IPS DF 4.7 (cell line): ENCODE results near the gene KRT7.
"Not testable (repeated sequence)": the region's sequence is repeated elsewhere in the genome, so short reads cannot be mapped to it uniquely, and the experiment has no call there.

Experiments used
- DNase-seq: peaks from one replicate; pipeline ENCODE4 v3.0.0-alpha.2; 2013; ENCODE audit warnings: low spot score; ENCODE audit errors: extremely low read depth

Gene KRT7

DNA sequence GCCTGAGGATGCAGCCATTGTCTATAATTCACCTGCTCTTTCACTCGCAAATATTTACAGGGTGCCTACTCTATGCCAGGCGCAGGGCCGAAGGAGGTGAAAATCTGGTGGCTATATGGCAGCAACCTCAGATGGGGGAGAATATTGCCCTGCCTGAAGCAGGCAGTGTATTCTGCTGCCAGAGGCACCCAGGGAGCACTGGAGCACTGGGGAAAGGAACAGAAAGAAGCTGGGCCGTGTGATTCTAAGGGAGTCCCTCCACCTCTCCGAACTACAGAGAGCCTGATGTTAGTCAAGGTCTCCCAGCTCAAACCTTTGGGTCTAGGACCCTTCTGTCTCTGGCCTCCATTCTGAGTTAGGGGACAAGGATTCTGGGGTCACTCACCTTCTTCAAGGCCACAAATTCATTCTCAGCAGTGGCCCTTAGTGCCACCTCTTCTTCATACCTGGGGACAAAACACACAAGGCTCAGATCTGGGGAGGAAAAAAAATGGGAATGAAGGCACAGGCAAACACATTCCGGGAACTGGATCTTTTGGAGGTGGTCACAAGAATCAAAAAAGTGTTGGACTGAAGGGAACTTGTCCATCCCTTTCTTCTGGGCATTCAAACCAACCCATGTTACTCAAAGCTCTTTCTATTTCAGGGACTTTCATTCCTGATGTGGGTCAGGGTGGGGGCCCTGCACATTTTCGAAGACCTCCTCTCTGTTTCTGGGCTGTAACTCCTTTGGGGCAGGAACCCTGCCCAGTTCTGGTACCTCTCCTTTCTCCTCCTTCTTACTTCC is 22.1 kb downstream of the KRT7 start:
- DNase-seq: no peak

DNA sequence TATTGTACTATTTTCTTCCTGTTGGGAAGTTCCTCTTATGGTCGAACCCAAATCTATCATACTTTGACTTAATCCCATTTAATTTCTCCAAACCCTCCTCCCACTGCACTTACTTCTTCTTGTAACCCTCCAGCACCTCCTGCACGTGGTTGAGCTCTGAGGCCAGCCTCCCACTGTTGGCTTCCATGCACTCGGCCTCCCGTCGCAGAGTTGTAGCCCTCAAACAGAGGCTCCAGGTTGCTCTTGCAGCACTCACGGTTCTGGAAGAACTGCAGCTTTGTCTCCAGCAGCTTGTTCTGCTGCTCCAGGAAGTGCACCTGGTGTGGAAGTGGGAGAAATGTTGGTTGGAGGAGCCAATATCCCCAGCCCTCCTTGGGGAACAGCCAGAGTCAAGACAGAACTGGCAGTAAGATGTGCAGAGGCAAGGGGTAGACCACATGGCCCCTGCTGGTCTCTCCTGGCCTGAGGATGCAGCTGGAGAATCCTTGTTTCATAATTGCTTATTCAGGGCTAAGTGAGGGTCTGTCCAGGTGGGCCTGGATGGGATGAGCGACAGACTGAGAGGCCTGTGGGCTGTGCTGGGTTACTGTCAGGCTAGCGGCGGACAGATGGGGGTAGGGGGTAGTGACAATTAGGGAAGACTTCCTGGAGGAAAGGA is 23.0 kb downstream of the KRT7 start:
- DNase-seq: no peak

DNA sequence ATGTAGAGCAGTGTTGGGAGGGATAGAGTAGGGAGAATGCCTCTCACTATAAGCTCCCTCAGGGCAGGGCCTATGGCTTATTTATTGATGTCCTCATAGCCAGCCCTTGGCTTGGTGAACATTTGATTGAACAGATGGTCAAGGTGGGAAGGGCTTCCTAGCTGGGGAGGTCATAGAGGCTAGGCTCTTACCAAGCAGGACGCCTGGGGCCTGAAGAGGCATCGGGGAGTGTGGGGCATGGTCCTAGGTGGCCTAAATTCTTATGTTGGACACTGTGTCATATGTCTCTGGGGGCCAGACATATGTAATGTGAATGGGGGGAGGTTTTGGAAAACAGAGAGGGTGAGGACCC is 23.5 kb downstream of the KRT7 start:
- no peak for DNase-seq

DNA sequence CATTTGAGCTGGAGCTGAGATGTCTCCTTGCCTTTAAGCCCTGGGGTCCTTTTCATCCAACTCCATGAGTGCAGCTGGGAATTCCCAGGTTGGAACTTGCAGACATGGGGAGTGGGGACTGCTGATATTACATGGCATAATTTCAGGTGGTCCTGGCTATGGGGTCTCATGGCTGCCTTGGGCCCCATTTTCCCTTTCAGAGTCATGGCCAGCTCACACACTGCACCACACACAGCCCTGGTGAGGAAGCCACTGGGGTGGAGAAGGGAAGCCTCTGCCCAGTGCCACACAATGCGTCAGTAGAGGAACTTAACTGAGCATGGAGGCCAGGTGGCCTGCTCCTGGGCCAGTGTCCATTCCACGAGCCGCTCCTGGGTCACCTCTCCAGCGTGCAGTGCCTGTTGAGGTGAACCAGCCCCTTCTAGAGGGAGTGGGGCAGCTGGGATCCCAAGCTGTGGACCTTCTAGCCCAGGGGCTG is 24.1 kb downstream of the KRT7 start:
- DNase-seq: no peak

DNA sequence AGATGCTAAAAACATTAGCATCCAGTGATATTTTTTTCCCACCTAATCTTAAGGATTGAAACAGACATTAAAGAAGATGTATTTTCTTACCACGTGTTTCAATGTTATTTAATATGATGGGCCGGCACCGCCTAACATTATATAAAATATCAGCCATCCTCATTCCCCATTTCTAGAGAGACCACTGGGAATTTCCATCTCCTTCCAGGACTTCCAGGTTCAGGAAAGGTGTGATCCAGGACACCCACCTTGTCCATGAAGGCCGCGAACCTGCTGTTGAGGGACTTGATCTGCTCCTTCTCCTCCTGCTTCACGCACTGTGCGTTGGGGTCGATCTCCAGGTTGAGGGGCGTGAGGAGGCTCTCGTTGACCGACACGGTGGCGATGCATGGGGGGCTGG is 24.9 kb downstream of the KRT7 start:
- not testable (repeated sequence) for DNase-seq

DNA sequence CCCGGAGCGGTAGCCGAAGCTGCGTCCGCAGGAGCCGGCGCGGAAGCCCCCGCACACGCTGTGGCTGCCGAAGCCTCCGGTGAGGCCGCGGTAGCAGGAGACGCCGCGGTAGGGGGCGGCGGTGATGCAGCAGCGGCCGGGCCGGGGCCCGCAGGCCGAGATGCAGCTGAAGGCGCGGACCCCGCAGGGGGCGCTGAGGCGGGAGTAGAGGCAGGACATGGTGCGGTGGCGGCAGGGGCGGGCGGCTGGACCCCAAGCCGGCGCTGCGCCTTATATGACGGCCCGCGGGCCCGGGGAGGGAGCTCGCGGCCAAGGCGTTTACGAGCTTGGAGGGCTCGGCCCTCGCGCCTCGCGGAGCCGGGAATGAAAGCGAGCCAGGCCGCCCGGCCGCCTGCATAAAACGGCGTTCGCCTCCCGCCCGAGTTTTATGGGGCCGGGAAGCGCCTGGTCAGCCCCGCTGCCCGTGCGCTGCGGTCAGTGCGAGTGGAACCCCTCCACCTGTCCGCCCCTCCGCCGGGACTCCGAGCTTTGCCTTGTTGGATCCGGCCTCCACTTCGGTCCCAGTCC is 25.4 kb downstream of the KRT7 start:
- no peak for DNase-seq

DNA sequence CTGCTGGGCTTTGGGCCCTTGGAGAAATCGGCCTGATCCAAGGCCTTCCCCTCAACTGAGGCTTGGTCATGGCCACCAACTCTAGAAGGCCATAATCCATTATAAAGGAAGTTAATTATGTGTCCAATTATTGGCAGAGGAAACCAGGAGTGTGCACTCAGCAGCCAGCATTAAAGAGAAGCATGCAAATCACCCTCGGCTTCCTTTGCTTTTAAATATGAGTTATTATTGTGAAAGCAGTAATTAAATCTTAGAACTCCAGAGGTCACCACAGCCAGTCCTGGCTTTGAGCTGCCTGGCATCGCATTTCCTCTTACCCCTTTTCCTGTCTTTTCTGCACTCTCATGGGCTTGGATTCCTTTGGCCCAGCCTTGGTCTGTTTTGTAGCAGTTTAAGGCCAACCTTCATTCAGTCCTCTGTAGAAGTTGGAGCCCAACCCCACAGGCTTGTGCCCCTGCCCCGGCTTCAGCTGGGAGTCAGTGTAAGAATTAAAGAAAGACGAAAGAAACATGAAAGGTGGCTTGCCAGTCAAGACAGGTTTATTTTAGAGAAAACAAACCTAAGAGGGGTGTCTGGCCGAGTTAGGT is 26.7 kb downstream of the KRT7 start:
- DNase-seq: no peak

DNA sequence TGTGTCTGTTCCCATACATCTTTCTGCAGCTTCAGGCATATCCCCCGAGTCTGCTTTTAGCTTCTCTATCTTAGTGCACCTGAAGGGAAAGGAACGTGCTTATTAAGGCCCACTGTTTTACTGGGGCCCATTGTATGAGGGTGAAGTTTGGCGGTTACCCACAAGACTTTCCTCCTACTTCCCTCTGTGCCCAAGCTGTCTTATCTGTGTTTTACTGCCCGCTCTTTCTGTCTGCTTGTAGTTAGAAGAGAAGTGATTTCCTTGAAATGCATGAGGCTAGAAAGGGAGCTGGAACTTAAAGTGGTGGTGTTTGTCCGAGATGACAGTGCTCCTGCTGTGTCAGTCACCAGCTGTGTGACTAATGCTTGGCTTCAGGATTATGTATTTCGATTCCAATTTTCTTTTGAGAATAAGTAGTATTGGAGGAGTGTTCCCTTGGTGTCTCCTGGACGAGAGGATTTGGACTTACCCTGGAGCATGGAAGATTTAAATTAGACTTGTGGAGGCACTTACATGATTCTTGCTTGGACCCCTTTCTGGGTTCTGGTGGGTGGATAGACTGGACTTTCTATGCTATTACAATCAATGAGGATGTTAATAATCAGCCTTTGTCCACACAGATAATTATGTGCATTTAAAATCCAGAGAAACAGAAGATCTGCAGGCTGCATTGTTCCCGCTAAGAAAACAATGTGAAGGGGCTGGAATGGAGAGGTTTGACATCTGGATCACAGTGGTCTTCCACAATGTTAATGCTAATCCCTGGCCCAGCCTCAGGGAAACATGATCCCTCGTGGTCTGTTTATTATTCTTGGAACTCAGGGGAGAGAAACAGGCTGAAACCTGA is 27.5 kb downstream of the KRT7 start:
- no peak for DNase-seq

DNA sequence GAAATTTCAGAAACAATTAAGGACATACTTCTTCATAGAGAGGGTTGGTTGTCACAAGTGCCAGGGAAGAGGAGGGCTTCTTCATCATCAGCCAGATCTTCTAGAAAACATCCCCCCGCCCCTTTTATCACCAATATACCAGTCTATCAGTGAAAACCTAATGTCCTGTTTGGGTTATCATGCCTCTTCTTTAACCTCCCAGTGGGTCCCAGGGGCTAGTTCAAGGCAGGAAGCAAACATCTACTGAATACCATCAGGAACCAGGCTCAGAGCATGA is 28.1 kb downstream of the KRT7 start:
- no peak for DNase-seq

DNA sequence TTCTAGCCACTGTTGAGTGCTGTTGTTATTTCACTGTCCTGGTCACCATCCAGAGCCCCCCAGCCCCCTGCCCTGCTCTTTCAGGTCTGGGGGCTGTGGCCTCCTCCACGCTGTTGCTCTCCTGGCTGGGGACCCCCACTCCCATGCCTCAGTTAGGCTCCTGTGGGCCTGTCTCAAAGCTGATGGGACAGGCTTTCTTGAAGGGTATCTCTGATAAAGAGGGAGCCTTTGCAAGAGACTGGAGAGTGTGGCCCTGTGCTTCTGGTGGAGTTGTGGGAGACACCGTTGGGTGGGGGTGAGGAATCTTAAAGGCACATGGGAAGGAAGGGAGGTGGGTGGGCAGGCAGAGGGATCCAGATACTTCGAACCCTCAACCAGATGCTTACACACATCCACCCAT is 29.2 kb downstream of the KRT7 start:
- DNase-seq: no peak

DNA sequence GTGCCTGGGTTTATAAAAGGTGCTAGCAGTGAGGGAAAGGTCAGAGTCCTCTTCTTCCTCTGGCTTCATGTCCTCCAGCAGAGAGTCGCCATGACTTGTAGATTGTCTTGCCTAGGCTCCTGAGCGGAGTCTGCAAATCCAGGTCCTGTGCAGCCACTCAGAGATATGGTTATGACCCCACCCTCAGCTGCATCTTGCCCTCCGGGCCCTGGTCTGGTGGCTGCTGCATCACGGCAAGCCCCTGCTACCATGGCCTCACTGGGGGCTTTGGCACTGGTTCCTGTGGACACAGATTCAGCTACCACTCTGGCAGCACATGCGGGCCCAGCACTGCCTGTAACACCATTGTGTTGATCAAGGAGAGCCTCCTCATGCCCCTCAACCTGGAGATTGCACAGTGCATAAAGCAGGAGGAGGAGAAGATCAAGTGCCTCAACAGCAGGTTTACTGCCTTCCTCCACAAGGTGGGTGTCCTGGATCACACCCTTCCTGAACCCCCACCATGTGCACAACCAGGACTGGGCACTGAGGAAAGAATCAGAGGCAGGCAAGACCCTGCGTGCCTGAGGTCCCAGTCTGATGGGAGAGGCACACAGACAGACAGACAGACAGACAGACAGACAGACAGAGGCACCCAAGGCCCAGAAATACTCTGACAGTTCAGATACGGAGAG is 30.9 kb downstream of the KRT7 start:
- no peak for DNase-seq

DNA sequence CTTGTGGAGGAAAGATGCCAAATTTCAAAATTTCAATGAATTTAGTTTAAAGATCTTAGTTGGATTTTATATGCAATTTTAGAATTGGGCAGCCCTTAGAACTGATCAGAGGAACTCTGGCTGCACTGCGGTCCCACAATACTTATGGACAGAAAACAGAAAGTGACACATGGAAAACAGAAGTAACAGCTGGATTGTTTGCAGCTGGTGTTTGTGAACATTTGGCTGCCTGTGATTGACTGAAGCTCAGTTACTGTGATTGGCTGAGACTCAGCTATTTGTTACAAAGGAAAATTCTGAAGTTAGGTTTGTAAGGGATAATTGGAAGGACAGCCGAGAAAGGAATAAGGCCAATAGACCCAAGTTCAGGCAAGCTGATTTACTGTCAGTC is 31.4 kb downstream of the KRT7 start:
- DNase-seq: no peak

DNA sequence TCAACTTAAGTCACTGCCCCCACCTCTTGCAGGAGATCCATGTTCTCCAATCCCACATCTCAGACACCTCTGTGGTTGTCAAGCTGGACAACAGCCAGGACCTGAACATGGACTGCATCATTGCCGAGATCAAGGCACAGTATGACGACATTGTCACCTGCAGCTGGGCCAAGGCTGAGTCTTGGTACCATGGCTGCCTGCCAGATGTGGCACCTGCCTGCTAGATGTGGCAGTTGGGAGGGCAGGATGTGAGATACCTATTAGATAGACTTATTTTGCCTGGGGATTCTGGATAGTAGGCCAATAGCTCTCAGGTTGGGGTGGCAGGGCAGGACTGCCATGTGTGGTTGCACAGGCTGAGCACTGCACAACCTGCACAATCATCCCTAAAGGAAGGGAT is 33.5 kb downstream of the KRT7 start:
- no peak for DNase-seq

DNA sequence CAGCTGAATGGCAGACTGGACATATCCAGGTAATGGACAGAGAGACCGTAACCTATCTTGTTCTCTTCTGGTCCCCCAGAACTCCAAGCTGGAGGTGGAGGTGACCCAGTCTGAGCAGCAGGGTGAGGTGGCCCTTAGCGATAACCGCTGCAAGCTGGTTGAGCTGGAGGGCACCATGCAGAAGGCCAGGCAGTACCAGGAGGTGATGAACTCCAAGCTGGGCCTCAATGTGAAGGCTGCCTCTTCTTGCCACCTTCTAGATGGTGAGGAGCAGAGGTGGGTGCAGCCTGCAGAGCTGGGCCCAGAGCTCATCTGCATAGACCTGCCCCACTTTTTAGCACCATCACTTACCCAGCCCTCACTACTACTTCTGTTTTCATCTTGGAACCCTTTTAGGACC is 34.2 kb downstream of the KRT7 start:
- no peak for DNase-seq

DNA sequence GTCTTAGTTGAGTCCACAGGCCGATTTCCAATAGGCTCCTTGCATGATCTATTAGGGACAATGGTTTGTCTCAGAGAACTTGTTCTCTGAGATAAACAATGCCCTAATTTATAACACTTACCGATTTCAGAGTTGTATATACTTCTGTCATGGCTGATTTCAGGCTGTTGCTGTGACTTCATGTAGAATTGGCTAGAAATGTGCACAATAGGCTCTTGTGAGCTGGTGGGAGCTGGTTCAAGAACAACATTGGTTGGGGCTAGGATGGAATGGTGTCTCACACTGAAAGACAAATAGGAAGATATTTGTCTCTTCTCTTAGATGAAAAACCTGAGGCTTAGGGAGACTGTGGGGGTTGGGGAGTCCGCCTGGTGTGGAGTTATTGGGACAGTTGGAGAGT is 34.7 kb downstream of the KRT7 start:
- DNase-seq: no peak

DNA sequence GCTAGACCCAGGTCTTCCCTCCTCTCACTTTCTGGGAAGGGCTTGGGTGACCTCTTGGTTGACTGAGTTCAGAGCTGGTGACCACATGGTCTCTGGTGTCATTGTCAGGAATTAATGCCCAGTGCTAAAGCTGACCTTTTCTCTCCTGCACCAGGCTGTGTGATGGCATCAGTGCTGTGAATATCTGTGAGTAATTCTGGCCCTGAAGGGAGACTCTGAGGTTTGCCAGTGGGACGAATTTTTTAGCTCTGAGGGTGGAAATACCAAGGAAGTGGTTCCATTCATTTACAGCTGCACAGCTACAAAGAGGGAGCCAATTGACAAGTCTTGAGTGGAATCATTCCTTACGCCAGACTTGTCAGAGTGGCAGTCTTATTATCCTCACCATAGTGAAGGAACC is 35.2 kb downstream of the KRT7 start:
- DNase-seq: no peak

DNA sequence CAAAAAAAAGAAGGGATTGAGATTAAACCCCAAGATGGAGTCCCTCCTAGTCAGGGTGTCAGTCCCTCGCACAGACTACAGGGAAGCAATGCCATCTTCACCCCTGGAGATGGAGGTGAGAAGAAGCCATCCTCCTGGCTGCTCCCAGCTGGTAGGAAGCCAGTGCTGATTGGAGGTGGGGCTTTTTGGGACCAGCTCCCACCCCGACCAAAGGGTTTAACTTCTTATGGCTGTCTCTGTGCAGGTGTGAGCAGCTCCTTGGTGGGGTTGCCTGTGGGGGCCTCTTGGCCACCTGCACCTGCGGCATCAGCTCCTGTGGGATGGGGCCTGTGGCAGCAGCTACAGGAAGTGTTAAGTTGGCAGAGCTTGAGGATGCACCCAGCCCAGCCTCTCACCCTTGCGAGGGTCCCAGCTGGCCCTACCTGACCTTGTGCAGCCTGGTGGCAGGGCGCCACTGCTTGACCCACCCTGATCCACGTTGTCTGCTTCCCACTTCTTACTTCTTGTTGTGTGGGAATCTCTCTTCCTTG is 37.6 kb downstream of the KRT7 start:
- DNase-seq: no peak

DNA sequence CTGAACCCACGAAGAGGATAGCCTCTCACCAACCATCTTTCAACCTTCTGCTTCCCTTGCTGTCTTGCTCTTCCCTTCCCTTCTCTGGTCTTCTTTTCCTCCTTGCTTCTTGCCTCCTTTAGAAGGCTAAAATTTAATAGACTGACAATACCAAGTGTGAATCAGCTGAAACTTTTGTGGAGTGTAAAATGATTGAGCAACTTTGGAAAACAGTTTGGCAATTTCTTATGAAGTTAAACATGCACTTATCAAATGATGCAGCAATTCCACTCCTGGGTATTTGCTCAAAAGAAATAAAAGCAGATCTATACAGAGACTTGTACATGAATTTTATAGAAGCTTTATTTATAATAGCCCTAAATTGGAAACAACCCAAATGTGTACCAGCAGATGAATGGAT is 38.1 kb downstream of the KRT7 start:
- no peak for DNase-seq

DNA sequence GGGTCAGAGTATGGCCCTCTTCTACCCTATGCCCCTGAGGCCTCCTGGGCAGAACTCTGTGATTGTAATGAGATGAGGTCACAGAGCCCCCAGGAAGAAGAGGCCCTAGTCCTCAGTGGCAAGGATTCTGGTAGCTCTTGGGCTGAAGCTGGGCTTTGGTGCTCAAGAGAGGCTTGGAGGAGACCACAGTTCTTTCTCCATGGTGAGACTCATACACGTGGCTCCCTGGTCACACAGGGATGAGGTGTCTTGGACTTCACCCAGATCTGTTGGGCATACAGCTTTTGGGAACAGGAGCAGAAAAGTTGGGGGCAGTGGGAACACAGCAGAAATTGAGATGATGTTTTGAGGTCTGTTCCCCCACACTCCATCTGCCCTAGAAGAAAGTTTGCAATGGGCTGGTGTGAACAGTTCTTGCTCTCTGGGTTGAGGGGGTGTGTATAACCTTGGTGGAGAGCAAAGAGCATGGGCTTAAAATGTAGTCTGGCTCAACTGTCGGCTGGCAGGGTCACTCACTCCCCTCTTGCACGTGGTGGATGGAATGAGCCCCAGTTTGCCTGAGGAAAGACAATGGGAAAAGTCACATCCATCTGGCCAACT is 41.6 kb downstream of the KRT7 start, which contains the start of gene KRT86:
Gene KRT86, plus strand, starts transcription at position 125 of the 600 bp plus-strand sequence. CDS start 27,272 bp downstream, outside the sequence.
- no peak for DNase-seq

DNA sequence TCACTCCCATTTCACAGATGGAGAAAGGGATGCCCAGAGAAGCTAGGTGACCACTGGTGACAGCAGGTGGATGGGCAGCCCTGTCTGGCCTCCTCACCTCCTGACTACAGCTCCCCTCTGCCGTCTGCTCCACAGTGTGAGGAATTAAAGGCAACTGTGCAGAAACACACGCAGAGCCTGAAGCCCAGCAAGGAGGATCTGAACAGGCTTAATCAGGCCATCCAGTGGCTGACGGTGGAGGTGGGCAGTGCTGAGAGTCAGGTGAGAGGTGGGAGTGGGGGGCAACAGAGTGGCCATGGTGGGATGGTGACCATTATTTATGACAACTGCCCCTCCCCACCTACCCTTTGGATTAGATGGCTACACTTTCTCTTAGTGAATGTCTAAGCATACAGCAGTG is 42.6 kb downstream of the KRT7 start:
- no peak for DNase-seq
